ENCODE data around the gene MUC6.
"Not testable (repeated sequence)": the region's sequence is repeated elsewhere in the genome, so short reads cannot be mapped to it uniquely, and the experiment has no call there.

Gene MUC6

DNA sequence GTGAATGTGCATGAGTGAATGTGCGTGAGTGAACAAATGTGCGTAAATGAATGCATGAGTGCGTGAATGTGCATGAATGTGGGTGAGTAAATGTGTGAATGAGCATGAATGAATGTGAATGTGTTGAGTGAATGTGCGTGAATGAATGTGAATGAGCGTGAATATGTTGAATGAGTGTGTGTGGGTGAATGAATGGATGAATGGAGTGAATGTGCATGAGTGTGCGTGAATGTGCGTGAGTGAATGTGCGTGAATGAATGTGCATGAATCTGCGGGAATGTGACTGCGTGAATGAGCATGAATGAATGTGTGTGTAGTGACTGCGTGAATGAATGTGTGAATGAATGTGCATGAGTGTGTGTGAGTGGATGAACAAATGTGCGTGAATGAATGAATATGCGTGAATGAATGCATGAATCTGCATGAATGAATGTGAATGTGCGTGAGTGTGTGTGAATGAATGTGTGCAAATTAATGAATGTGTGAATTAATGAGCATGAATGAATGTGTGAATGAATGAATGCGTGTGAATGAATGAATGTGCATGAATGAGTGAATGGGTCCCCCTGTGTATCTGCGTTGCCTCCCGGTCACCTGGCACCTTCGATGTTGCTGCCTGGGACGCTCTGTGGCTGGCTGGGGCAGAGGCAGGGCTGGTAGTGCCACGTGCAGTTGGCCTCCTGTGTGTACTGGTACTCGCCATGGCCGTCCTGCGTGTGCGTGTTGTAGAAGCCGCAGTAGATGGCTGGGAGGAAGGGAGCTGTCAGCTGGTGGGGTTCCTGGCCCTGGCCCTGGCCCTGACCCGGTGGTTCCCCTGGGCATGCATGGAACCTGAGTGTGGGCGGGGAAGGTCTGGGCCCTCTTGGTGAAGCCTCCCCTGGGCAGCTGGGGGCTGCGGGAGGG is 13.4 kb downstream of the MUC6 start:
- DNase-seq = no peak

- DNase-seq = no peak
Observed at GRCh38 chr11:1022411-1022810, 14.1 kb downstream of the MUC6 start.

- no peak for DNase-seq
Observed at GRCh38 chr11:1020211-1020905, 16.2 kb downstream of the MUC6 start.

GRCh38 chr11:1019321-1019910 is 17.1 kb downstream of the MUC6 start:
- no peak for DNase-seq

GRCh38 chr11:1018091-1018490 is 18.4 kb downstream of the MUC6 start:
- no peak for DNase-seq

DNA sequence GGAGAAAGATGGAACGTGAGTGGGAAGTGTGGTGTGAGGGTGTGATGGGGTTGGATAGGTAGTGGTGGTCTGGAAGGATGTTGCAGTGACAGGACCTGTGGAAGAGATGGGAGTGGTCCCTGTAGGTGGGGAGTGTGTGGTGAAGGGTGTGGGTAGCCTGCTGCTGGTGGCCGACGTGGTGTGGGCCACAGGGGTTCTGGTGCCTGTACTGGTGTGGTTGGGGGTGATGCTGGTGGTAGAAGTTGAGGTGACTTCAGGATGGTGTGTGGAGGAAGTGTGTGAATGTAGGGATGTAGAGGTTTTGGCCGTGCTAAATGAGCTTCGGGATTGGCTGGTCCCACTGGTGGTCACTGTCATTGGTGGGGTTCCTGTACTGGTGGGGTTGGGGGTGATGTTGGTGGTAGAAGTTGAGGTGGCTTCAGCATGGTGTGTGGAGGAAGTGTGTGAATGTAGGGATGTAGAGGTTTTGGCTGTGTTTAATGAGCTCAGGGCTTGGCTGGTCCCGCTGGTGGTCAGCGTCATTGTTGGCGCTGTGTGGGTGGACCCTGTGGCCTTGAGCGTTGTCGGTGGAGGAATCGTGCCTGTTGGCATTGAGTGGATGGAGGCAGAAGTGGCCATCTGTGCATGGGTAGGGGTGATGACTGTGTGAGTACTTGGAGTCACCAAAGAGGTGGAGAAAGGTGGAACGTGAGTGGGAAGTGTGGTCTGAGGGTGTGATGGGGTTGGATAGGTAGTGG is 19.1 kb downstream of the MUC6 start:
- DNase-seq = no peak

- not testable (repeated sequence) for DNase-seq
Observed at GRCh38 chr11:1016610-1017126, 19.9 kb downstream of the MUC6 start.

DNA sequence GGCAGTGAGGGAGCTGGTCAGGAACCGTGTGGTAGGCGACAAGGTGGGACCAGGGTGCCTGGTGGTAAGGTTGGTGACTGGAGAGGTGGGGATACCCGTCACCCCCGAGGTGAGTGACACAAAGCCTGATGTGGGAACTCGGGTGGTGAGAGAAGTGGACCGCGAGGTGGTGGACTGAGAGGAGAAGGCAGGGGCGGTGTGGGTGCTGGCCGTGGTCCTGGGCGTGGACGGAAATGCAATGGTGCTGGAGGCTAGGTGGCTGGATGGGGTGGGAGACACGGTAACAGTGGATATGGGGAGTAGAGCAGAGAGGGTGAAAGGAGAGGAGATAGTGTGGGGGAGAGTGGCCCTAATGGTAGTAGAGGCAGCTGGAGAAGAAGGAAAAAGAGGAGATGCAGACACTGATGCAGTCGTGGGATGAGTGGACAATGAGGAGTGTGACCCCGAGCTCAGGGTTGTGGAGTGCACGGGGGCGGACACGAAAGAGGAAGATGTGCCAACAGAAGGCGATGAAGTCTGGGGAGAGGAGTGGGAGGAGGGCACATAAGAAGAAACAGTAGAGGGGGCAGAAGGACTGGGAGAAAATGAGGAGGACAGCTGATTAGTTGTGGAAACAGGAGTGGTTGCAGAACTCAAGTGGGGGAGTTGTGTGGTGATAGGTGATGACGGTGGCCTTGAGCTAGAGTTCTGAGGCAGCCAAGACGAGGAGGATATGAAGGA is 20.5 kb downstream of the MUC6 start:
- no peak for DNase-seq

DNA sequence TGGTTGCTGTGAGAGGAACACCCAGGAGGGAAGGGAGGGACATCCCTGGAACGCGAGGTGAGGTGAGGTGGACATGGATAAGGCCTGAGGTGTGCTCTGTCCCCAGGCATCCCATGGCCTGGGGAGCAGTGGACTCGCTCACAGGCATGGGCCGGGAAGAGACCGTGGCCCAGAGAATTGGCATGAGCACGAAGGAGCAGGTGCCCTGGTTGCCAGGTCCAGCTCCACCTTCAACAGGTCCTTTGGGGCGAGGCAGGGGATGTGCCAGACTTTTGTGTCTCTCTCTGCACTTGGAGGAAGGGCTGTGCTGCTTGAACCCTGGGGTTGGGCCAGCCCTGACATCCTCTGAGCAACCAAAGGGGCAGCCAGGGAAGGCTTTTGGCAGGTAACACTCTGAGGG is 21.5 kb downstream of the MUC6 start:
- no peak for DNase-seq

DNA sequence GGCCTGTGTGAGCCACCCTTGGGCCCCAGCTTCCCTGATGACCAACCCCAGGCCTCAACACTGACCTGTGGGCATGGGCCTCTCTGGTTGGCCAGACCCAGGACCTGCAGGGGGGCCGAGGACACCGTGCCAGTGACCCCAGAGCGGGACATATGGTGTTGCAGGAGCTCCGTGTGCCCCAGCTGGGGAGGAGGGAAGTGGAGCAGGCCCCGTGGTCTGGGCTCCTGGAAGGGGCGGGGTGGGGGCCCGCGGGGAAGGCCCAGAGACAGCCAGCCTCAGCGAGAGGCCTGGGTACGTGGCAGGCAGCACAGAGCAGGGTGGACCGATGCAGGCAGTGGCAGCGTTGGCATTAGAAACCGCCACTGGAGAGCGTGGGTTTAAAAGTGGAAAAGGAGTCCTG is 22.2 kb downstream of the MUC6 start:
- no peak for DNase-seq

GRCh38 chr11:1013631-1013935 is 22.9 kb downstream of the MUC6 start:
- DNase-seq = no peak

- no peak for DNase-seq
Observed at GRCh38 chr11:1012740-1013630, 23.5 kb downstream of the MUC6 start.

DNA sequence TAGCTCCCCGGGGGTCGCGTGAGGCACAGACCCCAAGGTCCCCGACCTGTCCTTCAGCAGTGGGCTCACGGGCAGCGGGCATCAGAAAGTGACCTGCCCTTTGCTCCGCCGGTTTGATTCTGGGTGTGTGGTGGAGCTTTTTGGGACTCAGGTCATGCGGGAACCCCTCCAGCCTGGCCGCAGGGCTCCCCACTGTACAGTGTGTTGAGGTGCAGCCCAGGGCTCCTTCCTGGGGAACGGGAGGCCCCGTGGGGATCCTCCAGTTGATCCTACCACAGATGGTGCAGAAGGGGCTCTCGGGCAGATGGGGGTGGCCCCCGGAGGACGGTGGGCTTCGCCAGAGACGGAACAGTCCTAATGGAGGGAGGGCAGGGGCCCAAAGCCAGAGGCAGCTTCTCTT is 24.2 kb downstream of the MUC6 start:
- no peak for DNase-seq

GRCh38 chr11:1011320-1011698 is 25.2 kb downstream of the MUC6 start:
- DNase-seq = no peak

DNA sequence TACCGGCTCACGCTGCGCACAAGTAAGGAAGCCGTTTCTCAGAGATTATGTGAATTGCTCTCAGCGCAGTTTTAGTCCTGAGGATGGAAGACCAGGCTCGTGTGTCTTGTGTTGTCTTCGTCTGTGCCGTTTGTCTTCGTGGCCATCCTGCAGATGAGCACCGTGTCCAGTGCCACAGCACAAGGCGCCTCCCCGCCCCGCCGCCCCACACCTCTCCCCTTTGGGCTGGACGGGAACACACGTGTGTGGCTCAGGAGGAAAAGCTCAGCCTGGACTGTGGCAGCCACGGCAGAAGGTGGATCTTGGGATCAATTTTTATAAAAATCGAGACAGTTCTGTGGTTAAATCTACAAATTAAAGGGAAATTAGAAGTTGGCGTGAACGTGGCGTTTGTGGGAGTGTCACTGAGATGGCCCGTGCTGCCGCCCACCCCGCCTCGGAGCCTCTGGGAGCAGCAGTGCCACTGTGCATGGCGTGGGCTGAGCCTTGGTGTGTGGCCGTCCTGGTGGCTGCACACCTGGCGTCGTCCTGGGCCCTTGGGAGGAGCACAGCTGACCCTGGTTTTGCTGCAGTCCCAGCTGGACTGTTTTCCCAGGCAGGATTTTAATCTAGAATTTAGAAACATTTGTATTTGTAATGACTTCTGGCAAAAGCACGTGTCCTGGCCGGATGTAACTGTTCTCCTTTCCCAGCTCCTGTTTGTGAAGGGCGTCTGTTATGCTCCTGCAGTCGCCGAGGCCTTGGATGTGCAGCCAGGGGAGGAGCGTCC is 25.8 kb downstream of the MUC6 start:
- no peak for DNase-seq

DNA sequence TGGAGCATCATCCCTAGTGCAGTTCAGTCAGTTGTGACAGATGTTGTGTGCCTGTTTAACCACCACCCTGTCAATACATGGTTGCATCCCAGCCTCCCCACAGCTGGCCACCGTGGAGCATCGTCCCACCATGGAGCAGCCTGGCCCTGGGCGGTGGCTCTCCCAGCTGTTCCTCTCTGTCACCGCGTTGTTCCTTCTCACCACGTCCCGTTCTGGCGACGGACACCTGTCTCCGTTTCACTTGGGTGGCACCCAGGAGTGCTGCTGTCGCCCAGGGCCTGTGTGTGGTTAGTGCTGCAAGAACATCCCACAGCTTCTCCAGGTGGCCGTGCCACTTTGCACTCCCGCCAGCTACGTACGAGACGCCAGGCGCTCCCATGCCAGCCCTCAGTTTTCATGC is 26.5 kb downstream of the MUC6 start:
- no peak for DNase-seq

- DNase-seq = no peak
Observed at GRCh38 chr11:1009371-1009770, 27.1 kb downstream of the MUC6 start.

DNA sequence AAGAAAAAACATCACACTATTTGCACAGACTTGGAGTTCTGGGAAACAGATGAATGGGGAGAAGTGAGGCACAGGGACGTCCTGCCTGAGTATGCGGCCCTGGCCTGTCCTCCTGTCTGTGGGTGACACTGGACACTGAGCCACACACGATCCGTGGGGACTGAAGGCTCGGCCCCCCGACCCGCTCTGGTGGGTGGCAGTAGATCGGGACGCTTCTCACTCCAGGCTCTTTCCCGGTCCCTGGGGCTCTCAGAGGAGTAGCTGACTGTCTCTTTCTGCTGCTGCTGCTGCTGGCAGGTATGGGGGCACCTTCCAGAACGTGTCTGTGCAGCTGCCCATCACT is 27.7 kb downstream of the MUC6 start:
- no peak for DNase-seq

GRCh38 chr11:1008001-1008802 is 28.3 kb downstream of the MUC6 start:
- DNase-seq = no peak

GRCh38 chr11:1007279-1007678 is 29.2 kb downstream of the MUC6 start:
- DNase-seq = no peak

Data from HCEC 1CT (cell line).